Raji (cell line): Measurements from ENCODE around the gene CWH43.

Experiments
- POLR2A ChIP-seq: IDR thresholded peaks from 2 replicates; pipeline ENCODE4 v1.6.1; 2011; ENCODE audit warnings: low read depth, low read length, control low read depth; ENCODE audit not compliant: insufficient read depth

Gene CWH43

DNA sequence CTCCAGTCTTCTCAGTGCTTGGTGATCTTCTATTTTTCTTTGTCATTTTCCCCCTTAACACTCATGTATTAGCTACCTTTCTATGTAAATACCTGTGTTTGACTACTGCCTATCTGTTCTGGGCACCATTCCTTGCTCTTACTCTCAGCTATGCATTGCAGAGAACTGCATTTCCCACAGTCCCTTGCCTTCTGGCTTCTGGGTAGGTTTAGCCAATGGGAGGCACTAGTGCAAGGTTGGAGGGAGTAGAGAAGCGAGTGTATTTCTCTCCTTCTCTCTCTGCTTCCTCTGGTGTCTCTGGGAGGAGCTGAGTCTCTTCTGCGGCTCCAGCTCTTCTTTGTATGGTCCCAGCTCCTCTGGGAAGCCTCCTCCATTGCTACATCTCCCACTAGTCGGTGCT is 50.5 kb downstream of the CWH43 start:
- TF ChIP-seq POLR2A: no peak

- no peak for TF ChIP-seq POLR2A
These were observed 58.2 kb downstream of the CWH43 start for GRCh38 chr4:49044270-49044669.

- TF ChIP-seq POLR2A: no peak
These were observed 72.2 kb downstream of the CWH43 start for GRCh38 chr4:49058306-49058705.

DNA sequence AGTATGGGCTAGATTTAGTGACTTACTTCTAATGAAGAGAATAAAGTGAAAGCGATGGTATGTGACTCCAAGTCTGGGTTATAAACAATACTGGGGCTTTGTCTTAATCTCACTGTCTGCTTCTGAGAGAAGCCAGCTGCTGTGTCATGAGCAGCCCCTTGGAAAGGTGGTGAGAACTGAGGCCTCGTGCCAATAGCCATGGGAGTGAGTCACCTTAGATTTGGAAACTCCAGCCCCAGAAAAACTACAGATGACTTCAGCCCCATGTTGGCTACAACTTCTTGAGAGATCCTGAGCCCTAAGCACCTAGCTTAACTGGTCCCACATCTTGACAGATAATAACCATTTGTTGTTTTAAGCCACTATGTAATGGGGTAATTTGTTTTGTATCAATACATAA is 77.6 kb downstream of the CWH43 start:
- no peak for TF ChIP-seq POLR2A
